NCI-H1105 (cell line): ENCODE measurements around the gene THAP11.

ENCODE experiments used
- DNase-seq: peaks from one replicate; lab custom pipeline; 2025; lab: John Stamatoyannopoulos, UW

The THAP11 gene

DNA sequence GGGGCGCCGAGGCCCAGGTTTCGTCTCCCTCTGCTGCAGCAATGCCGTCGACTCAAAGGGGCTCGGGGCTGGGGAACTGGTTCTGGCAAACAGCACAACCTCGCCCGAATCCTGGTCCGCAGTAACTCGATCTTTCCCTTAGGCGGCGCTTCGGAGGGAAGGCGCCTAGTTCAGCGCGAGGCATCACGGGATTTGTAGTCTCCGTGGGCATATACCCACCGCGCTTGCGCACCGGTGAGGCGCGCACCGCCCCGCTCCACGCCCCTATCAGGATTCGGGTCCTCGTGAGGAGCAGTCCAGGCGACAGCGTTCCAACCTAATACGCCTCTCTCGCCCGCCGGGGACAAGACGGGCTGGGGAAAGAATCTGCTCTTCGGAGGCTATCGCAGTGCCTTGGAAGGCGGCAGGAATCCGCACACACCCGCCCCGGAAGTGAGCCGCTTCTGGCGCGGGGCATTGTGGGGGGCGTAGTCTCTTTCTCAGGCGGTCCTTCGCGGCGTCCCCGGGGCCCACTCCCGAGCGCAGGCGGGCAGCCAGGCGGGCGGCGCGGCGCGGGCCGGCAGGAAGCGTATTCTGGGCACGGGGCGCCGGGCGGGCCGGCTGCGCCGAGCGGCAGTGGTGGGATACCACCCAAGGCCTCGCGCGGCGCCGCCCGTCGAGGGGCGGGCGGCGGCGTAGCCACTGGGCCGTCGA is at the start of gene THAP11:
Gene THAP11 (plus strand): TSS at position 505 of the 693 bp plus-strand sequence. CDS start 235 bp downstream, outside the sequence.
- peak; percentile 81 for DNase-seq

DNA sequence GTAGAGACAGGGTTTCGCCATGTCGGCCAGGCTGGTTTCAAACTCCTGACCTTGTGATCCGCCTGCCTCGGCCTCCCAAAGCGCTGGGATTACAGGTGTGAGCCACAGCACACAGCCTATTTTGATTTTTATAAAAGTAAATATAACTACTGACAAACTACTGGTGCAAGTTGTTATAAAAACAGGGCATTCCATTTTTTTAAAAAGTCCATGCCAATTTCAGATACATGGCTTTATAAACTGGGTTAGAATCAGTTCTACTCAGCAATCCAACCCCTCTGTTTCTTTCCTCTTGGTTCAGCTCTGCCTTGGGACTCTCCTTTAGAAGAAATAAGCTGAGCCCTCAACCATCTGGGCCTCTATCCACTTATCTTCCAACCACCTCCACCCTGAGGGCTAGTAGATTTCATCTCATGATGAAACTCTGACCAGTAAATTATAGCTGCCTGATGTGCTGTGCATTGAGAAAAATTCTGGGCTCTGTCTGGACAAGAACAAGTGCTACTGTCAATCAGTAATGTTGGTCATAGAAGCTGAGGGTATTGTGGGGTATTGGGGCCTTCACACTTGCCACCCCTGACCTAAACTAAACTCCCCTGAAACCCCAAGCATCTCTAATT is 45.9 kb upstream of the THAP11 start:
- DNase-seq, result no peak

DNA sequence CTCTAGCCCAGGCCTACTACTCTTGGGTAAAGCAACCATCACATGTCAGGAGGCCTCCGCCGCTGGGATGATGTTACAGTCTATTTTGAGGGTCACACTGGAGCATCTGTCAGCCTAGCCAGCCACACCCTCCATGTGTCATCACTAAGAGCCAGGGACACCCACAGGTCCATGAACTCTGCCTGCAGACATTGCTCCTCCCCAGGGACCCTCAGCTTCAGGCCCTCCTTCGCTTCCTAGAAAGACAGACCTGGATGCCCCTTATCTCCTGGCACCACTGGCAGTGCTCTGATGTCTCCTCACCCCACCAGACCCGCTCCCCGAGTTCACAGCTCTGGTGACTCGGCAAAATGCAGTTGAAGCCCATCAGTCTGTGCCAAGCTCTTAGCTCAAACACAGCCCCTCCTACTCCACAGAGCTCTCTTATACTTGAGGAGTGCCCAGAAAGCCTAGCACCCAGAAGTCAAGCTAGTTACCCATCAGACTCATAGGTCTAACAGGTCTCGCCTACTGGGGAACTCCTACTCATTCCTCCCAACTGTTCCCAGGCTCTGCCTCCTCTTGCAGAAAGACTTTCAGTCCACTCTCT is 41.7 kb upstream of the THAP11 start:
- DNase-seq, result no peak

DNA sequence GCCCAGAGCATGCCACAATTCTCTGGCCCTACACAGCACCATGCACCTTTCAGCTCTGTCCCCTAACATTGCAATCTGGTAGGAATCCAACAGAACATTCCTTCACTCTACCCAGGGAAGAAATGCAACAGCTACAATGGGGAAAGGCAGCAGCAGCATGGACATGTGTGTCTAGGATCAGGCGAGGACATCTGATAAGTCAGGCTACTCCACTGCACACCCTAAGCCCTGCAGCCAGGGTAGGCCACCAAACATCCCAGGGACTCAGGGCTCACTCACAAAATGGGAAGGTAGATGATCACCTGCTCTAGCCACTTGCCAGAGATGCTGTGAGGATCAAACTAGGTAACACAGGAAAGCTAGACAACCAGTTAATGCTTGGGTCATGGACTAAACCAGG is 40.9 kb upstream of the THAP11 start:
- DNase-seq, result no peak

DNA sequence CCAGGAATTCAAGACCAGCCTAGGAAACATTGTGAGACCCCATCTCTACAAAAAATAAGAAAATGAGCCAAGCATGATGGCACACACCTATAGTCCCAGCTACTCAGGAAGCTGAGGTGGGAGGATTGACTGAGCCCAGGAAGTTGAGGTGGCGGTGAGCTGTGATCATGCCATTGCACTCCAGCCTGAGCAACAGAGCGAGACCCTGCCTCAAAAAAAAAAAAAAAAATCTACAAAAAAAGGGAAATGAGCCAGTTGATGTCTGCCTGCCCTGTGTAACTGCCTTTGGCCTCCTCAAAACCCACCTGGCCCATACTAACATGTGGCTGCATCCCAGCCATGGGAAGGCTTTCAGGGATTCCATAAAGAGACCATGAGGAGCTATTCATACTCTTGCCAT is 40.2 kb upstream of the THAP11 start:
- DNase-seq, result no peak

DNA sequence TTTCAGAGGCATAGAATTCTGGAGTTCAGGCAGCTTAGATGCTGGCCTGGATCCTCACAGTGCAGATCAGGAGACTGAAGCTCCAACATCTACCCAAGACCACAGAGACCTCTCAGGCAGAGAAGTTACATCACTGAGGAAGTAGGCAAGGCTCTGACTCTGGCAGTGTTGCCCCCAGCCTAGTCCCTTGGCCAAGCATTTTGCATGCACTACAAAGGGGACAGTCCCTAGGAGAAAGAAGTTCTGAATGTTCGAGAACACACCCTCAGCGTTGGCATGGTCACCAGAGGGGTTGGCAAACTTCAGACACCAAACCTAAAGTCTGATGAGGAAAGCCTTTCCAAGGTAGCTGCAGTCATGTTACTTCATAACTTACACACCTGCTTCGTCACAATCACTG is 38.2 kb upstream of the THAP11 start:
- DNase-seq, result no peak

DNA sequence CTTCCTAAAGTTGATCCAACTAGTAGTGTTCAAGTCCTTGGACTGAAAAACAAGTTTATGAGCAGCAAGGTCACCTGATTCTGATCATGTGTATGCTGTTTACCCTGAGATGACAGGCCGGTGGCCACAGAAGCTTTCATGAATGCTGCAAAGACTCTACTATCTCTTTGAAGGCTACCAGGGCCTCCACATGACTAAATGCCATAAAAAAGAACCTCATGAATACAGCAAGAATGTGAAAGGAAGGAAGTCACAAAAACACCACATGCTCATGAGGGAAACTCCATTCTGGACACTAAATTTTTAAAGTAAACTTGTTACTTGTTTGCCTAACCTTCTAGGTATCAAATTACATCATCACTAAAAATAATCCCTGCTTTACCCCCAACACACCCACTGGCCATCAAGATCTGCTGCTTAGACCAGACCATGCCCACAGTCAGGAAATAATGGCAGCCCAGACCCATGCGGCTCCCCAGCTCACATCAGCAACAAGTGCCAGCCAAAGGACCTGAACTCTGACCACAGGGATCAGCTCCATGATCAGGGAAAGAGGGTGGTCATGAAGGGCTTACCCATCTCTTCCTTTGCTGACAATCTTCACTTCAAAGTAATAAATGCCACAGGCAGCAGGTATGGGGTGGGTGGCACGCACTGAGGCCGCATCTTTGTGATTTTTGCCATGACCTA is 37.1 kb upstream of the THAP11 start:
- DNase-seq, result no peak

DNA sequence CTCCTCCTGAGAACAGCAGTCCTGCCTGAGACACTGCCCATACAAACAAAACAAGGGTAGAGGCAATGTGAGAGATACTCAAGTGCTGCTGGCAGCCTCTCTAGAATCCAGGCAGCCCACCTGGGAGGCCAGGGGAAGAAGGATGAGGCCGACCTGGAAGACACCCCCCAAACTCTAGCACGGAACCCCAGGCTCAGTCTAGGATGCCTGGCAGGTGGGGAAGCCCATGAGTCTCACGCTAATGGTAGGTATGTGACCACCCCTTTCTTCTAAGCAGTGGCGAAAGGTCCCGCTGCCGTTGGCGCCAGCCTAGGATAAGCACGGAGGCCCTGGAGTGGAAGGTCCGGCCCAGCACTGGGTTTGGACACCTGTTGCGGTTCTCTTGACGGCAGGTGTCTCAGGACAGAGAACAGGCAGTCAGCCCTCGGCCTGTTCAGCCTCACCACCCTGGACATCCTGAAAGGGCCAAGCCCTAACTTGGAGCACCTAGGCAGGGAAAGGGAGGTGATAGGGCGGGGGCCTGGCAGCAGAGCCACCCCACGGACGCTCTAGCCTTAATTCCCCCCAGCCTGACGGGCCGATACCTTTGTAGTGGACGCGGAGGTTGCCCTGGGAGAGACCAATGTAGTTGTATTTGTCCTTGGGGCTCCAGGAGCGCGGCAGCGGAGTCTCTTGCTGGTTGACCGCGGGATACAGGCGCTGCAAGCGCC is 36.2 kb upstream of the THAP11 start:
- DNase-seq, result no peak

DNA sequence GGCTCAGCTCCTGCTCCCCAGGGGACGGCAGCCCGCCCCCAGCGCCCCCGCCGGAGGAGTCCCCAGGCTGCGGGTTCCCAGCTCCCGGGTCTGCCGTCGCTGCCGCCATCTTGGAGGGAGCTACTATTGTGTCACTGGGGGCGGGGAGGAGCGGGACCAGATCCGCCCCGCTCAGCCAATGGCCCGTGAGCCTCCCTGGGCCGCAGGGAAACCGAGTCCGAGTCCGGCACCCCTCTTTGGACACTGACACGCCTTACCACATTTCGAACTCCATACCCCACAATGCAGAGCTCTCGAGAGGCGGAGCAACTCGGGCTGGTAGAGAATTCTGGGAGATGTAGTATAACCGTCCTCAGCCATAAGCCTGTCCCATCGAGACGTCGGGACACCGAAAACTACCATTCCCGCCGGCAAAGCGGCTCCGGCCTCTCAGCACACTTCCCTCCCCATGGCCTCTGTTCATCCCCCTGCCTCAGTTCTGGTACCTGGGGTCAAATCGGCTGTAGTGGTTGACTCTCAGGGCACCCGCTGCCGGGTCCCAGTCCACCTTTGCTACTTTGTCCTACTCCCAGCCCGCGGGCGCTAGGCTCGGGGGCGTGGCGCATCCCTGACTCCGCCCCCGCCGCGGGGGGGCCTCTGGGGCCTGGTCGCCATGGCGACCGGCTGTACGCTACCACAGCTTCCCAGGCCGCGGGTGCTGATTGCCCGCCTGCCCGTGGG is 35.5 kb upstream of the THAP11 start, which contains the start of the genes RANBP10 and TSNAXIP1:
Gene RANBP10 (minus strand): TSS at position 133 of the 720 bp plus-strand sequence. CDS start 24 bp downstream, at position 109.
Gene TSNAXIP1 (plus strand): TSS at position 462 of the 720 bp plus-strand sequence. CDS start 261 bp downstream, outside the sequence.
- peak; percentile 94 for DNase-seq

DNA sequence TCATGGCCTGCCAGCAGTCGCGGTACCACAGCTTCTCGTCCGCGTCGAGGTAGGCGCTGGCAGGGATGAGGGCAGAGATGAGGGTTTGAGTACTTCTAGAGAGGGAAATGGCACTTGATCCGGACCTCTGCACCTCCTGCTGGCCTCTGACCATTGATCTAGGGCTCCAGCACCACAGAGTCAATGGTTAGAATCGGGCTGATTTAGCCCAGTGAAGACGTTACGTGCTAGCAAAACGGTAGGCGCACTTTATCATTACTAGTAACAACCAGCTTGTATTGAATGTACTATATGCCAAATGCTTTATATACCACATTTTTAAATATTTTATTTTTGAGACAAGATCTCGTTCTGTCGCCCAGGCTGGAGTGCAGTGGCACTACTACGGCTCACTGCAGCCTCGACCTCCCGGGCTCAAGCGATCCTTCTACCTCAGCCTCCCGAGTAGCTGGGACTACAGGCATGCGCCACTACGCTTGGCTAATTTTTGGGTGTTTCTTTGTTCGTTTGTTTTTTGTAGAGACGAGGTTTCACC is 34.9 kb upstream of the THAP11 start:
- no peak for DNase-seq

DNA sequence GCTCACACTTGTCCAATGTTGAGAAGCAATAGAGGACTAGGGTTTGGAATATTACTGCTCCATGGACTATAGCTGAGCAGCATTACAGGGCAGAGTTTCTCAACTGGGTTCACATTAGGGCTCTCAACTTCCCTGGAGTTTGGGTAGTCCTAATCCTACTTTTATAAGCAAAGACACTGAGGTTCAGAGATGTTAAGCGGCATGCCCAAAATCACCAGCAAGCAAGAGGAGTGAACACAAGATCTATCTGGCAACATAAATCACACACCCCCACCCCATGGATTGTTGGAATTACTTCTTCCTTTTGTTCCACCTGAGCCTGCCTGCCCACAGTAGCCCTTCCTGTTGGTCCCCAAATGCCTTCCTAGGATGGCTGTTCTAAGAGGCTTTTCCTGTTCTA is 30.2 kb upstream of the THAP11 start:
- no peak for DNase-seq

DNA sequence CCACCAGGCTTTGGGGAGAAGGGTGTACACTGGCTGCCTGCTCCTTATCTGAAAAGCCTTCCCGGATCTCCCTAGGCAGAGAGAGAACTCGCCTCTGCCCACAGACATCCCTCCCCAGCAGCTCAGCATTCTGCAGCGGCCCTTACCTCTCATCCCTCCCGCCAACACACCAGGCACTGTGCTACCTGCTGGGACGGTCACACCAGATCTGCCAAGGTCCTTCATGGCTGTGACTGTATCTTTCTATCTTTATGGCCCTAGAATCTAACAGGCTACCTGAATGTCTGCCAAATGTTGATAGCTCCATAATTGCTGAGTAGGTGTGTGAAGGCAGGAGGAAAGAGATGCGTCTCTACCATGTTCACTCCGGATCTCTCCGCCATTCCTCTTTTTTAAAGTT is 27.6 kb upstream of the THAP11 start:
- DNase-seq, result no peak

DNA sequence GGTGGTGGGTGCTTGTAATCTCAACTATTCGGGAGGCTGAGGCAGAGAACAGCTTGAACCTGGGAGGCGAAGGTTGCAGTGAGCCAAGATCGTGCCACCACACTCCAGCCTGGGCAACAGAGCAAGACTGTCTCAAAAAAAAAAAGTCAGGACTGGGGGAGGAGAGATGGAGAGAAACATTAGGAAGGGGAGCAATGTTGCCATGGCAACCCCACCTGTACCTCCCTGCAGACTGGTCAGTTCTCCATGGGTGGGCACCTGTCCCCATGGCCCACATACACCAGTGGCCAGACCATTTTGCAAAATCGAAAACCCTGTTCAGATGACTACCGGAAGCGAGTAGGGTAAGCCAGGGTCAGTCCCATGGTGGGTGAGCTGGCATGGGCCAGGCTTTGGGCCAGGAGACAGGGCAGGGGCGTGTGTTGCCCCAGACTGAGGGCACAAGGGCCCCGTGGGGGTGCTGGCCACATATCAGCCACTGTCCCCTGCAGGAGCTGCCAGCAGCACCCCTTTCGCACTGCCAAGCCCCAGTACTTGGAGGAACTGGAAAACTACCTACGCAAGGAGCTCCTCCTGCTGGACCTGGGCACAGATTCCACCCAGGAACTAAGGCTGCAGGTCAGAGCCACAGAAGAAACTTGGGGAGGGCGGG is 21.4 kb upstream of the THAP11 start:
- no peak for DNase-seq

DNA sequence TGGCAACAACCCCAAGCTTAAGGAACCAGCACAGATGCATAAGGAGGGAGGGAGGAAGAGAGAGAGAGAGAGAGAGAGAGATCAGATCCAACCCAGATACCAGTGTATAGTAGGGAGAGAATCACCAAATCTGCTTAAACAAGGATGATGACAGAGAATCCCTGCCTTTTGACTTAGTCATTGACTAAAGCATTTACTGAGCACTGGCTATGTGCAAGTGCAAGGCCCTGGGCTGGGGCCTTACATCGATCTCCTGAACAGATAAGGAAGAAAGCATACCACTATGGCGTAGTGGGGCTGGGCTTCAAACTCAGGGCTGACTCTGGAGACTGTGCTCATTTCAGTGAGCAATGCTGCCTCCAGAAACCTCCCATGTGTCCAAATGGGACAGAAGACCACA is 19.6 kb upstream of the THAP11 start:
- no peak for DNase-seq

DNA sequence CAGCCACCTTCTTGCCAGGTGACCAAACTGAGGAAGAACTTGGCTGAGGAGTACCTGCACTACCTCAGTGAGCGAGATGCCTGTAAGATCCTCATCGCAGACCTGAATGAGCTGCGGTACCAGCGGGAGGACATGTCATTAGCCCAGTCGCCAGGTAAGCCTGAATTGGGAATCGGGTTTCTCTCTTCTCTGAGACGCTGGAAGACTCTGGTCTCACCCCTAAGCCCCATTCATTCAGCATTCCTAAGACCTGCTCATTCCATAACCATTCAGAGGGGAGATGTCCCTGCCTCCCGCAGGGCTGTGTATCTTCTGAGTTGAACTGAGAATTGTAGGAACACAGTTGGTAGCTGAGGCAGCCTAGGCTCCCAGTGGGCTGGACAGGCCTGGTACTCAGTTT is 17.0 kb upstream of the THAP11 start:
- DNase-seq, result no peak

DNA sequence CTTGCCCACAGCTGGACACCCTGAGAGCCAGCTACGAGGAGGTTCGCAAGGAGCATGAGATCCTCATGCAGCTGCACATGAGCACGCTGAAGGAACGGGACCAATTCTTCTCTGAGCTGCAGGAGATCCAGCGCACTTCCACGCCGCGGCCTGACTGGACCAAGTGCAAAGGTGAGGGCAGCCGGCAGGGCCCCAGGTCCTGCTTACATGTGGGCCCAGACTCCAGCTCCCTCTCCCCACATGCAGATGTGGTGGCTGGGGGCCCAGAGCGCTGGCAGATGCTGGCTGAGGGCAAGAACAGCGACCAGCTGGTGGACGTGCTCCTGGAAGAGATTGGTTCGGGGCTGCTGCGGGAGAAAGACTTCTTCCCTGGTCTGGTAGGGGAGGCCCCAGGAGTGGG is 16.2 kb upstream of the THAP11 start:
- DNase-seq, result no peak

DNA sequence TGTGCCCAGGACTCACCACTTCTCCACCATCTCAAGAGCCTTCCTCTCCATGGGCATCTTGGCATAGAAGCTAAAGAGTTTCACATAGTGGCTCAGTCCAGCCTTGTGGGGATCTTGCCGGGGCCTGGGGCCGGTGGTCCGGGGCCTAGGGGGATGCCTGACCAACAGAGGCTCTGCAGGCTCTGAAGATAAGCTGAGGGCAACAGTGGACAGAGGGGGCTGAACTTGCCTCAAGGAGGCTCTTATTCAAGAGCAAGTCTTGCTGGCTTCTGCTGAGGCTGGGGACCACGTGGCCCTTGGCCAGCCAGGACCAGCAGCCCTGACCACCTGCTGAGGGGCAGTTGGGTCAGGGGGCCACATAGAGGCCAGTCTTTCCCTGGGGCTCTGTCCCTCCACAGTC is 13.5 kb upstream of the THAP11 start:
- DNase-seq, result no peak

DNA sequence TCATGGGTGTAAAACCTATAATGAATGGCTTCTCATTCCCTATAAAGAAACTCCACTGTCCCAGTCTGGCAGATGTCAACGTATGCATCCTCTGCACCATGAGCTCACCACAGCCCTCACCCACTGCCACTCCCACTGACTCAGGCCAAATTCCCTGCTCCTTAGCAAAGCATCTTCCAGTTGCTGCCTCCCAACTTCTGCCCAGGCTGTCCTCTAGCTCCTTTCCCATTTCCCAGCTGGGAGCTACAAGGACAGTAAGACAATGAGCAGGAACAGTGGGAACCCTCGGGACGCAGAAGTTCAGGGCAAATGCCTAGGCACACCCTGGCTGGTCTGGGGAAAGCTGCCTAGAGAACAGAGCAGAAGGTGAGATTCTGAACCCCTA is 9.1 kb upstream of the THAP11 start:
- no peak for DNase-seq

DNA sequence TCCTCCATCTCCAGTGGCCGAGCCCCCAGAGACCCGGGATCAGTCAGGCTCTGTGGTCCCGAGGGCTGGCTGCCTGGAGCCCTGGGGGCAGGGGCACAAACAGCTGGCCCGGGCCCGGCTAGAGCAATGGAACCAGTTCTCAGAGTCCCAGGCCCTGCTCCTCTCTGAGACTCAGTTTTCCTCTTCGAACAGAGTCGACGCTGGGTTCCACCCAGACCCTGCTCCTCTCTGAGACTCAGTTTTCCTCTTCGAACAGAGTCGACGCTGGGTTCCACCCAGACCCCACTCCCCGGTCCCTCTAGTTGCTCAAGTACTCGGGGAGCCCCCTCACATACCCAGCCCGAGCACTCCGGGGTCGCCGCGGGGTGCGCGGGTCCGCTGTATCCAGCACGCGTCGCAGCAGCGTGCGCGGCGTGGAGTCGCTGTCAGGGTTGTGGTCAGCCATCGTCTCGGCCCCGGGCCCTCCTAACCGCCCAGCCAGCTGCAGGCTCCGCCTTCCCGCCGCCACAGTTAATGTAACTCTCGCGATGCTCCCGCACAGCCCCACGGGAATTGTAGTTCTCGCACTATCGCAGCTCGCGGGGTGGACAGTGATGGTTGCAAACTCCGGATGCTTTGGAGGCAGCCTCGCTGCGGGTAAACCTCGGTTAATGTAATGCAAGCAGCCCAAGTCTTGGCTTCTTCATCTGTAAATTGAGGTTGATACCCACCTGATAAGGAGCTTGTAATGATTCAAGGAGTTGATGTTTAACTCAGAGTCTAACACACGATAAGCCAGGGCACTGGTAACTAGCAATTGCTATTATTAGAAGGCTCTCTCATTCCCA is 8.5 kb upstream of the THAP11 start:
- DNase-seq, result peak; percentile 66

DNA sequence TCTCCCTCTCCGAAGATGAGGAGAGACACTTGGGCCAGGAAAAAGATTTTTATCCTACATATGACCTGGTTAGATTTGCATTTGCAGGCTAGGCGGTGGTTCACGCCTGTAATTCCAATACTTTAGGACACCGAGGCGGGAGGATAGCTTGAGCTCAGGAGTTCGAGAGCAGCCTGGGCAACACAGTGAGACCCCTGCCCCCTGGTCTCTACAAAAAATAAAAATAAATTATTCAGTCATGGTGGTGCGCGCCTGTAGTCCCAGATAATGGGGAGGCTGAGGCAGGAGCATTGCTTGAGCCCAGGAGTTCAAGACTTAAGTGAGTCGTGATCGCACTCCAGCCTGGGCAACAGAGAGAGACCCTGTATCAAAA is 7.9 kb upstream of the THAP11 start:
- no peak for DNase-seq
